Hepatocyte (in vitro differentiated cells): ENCODE measurements around the gene SNAPIN.

ENCODE experiments used
- CTCF ChIP-seq: fragments of 200-600 bp; sonication (generic); IDR thresholded peaks from 2 replicates; pipeline ENCODE4 v1.5.1; 2016; ENCODE audit warnings: antibody characterized with exemption, mild to moderate bottlenecking; ENCODE audit not compliant: poor library complexity
- EZH2 ChIP-seq: fragments of 200-600 bp; sonication (generic); IDR thresholded peaks from 2 replicates; pipeline ENCODE4 v1.6.1; 2016; ENCODE audit warnings: antibody characterized with exemption, mild to moderate bottlenecking, borderline replicate concordance
- EZH2phosphoT487 ChIP-seq: fragments of 200-600 bp; sonication (generic); IDR thresholded peaks from one replicate; pipeline ENCODE4 v1.6.1; 2018; ENCODE audit warnings: antibody characterized with exemption, mild to moderate bottlenecking, low read depth, moderate library complexity; ENCODE audit not compliant: unreplicated experiment, severe bottlenecking

GRCh38 chr1:153616917-153617311 is 41.6 kb upstream of the SNAPIN start:
- TF ChIP-seq CTCF (no peak), EZH2 (no peak), EZH2phosphoT487 (no peak)
